ENCODE measurements around the gene MSGN1.

- TF ChIP-seq CTCF (conservative IDR thresholded peaks at IDR 0.05; ENCODE audit: low read depth, low read length): no peak
- TF ChIP-seq SMC3 (IDR thresholded peaks at IDR 0.05; ENCODE audit: low read depth, low read length): no peak
- no peak for TF ChIP-seq POLR2A (IDR thresholded peaks at IDR 0.05; ENCODE audit: low read depth, low read length)
- TF ChIP-seq RAD21 (IDR thresholded peaks at IDR 0.05; ENCODE audit: low read length): no peak
- no peak for TF ChIP-seq USF2 (IDR thresholded peaks at IDR 0.05; ENCODE audit: low read depth, low read length)
- TF ChIP-seq MAFK (IDR thresholded peaks at IDR 0.05; ENCODE audit: low read depth, low read length): no peak
- no peak for TF ChIP-seq ELK1 (IDR thresholded peaks at IDR 0.05; ENCODE audit: borderline replicate concordance, low read depth, low read length)
- TF ChIP-seq RFX5 (IDR thresholded peaks at IDR 0.05; ENCODE audit: low read depth, low read length): no peak
- no peak for TF ChIP-seq MXI1 (IDR thresholded peaks at IDR 0.05; ENCODE audit: borderline replicate concordance, low read depth, low read length)
- TF ChIP-seq MAZ (IDR thresholded peaks at IDR 0.05; ENCODE audit: borderline replicate concordance, low read depth, low read length): no peak
- TF ChIP-seq BHLHE40 (IDR thresholded peaks at IDR 0.05; ENCODE audit: low read depth, low read length): no peak
- TF ChIP-seq RCOR1 (IDR thresholded peaks at IDR 0.05; ENCODE audit: insufficient replicate concordance, low read length): no peak
- no peak for TF ChIP-seq CEBPB (IDR thresholded peaks at IDR 0.05; ENCODE audit: low read depth, low read length)
Observed at GRCh38 chr2:17771956-17772355, 44.3 kb upstream of the MSGN1 start.
